Endothelial cell (in vitro differentiated cells): Measurements from ENCODE around the gene LAMA2. TPM values are rescaled to one million over a fixed set of nuclear protein-coding genes. Genes with fewer than 3 reads are reported as not detected.

Experiments used
- DNase-seq: peaks from one replicate; pipeline ENCODE4 v3.0.0; 2021; ENCODE audit warnings: low spot score
- H3K27ac Mint-ChIP-seq: one replicate; pipeline ENCODE4 v1.8.0; 2021; ENCODE audit warnings: mixed read lengths, inconsistent platforms; ENCODE audit not compliant: unreplicated experiment
- H3K27me3 Mint-ChIP-seq: one replicate; pipeline ENCODE4 v1.8.0; 2021; ENCODE audit warnings: mild to moderate bottlenecking, moderate library complexity, mixed read lengths, inconsistent platforms; ENCODE audit not compliant: unreplicated experiment
- H3K36me3 Mint-ChIP-seq: one replicate; pipeline ENCODE4 v1.8.0; 2021; ENCODE audit warnings: mild to moderate bottlenecking, low read depth, mixed read lengths, inconsistent platforms; ENCODE audit not compliant: unreplicated experiment
- H3K4me1 Mint-ChIP-seq: one replicate; pipeline ENCODE4 v1.8.0; 2021; ENCODE audit warnings: mild to moderate bottlenecking, mixed read lengths, inconsistent platforms; ENCODE audit not compliant: unreplicated experiment
- H3K4me3 Mint-ChIP-seq: one replicate; pipeline ENCODE4 v1.8.0; 2021; ENCODE audit warnings: mild to moderate bottlenecking, mixed read lengths, inconsistent platforms; ENCODE audit not compliant: unreplicated experiment
- H3K9me3 Mint-ChIP-seq: one replicate; pipeline ENCODE4 v1.8.0; 2021; ENCODE audit warnings: mixed read lengths, inconsistent platforms; ENCODE audit not compliant: unreplicated experiment
- CTCF ChIP-seq: fragments of 200-600 bp; sonication (generic); IDR thresholded peaks from one replicate; pipeline ENCODE4 v1.5.0; 2021; ENCODE audit warnings: antibody characterized with exemption; ENCODE audit not compliant: unreplicated experiment
- total RNA-seq: library from RNA; stranded (reverse); fragmentation: NEBNext Ultra II Directional; extraction: Animal tissue kit (Norgen Biotek cat#: 25700); gene quantifications from one replicate; pipeline ENCODE4 v1.2.1, GENCODE V29; 2021; ENCODE audit not compliant: unreplicated experiment

LAMA2 gene
- total RNA-seq, 1 donor from 2014 or later = 2.0 TPM

GRCh38 chr6:128903715-128904114, 20.8 kb downstream of the LAMA2 start:
- no peak for TF ChIP-seq CTCF
- no peak overlapping the region for H3K4me3 Mint-ChIP-seq
- DNase-seq = no peak
- no peaks in the 10 kb centered on the region for H3K27me3 Mint-ChIP-seq
- no peaks in the 10 kb centered on the region for H3K4me1 Mint-ChIP-seq
- H3K27ac Mint-ChIP-seq = no peak overlapping the region
- no peaks in the 10 kb centered on the region for H3K36me3 Mint-ChIP-seq
- no peaks in the 10 kb centered on the region for H3K9me3 Mint-ChIP-seq

- no peak for TF ChIP-seq CTCF
- Mint-ChIP-seq H3K36me3 (no peaks in the 10 kb centered on the region), H3K27me3 (no peaks in the 10 kb centered on the region), H3K9me3 (no peaks in the 10 kb centered on the region), H3K4me1 (no peaks in the 10 kb centered on the region), H3K27ac (no peak overlapping the region), H3K4me3 (no peak overlapping the region)
- no peak for DNase-seq
Measured at GRCh38 chr6:128914051-128914450, 31.1 kb downstream of the LAMA2 start.

GRCh38 chr6:128918886-128919285, 35.9 kb downstream of the LAMA2 start:
- no peaks in the 10 kb centered on the region for H3K36me3 Mint-ChIP-seq
- H3K4me3 Mint-ChIP-seq = no peak overlapping the region
- no peak overlapping the region for H3K27ac Mint-ChIP-seq
- H3K4me1 Mint-ChIP-seq = no peaks in the 10 kb centered on the region
- no peaks in the 10 kb centered on the region for H3K27me3 Mint-ChIP-seq
- TF ChIP-seq CTCF = no peak
- no peaks in the 10 kb centered on the region for H3K9me3 Mint-ChIP-seq
- DNase-seq = no peak

GRCh38 chr6:128919412-128920180, 36.7 kb downstream of the LAMA2 start:
- no peak for TF ChIP-seq CTCF
- Mint-ChIP-seq H3K4me3 (no peak overlapping the region), H3K9me3 (no peaks in the 10 kb centered on the region), H3K27ac (no peak overlapping the region), H3K36me3 (no peaks in the 10 kb centered on the region), H3K27me3 (no peaks in the 10 kb centered on the region), H3K4me1 (no peaks in the 10 kb centered on the region)
- DNase-seq = no peak

- H3K4me3 Mint-ChIP-seq = no peak overlapping the region
- no peaks in the 10 kb centered on the region for H3K27me3 Mint-ChIP-seq
Measured at GRCh38 chr6:128925765-128926164, 42.8 kb downstream of the LAMA2 start.

More at GRCh38 chr6:128925765-128926164, 42.8 kb downstream of the LAMA2 start:
- H3K9me3 Mint-ChIP-seq = no peaks in the 10 kb centered on the region
- no peak for DNase-seq
- no peaks in the 10 kb centered on the region for H3K36me3 Mint-ChIP-seq
- no peak overlapping the region for H3K27ac Mint-ChIP-seq
- no peaks in the 10 kb centered on the region for H3K4me1 Mint-ChIP-seq
- no peak for TF ChIP-seq CTCF
